Measurements from ENCODE around the gene ADAMTSL2. TPM values are rescaled to one million over a fixed set of nuclear protein-coding genes. Genes with fewer than 3 reads are reported as not detected.

ADAMTSL2 gene
- total and polyA plus RNA-seq, 4 donors, result 0.38 to 20.9 (median 1.9) TPM; not detected in 1

DNA sequence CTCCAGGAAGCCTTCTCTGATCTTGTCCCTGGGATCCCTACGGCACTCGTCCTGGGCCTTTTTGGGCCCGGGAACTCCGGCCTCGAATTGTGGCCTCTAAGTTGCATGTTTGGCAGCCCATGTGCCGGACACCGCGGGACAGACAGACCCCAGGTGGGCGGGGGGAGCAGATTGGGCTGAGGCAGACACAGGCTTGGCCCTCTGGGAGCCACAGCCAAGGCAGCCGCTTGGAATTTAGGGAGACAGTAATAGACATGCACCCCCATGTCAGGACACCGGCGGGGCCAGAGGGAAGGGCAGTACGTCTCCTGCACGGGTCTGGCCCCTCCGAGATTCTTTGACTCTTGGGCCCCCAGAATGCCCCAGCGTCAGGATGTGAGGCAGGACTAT lies 36.2 kb downstream of the ADAMTSL2 start:
- intact Hi-C loops (cut with DNase I), result no loop called here
- Histone ChIP-seq H3K27me3 (ENCODE audit: control insufficient read depth in 1 of 2, insufficient read depth in 2 of 2, low read length in 1 of 2) (no peaks in the 10 kb centered on the region), H3K4me1 (ENCODE audit: control insufficient read depth in 1 of 2, insufficient read depth in 2 of 2, low read length in 2 of 2) (no peaks in the 10 kb centered on the region), H3K9me3 (ENCODE audit: control insufficient read depth, low read length) (no peaks in the 10 kb centered on the region), H3K36me3 (ENCODE audit: control insufficient read depth in 1 of 2, insufficient read depth in 2 of 2, low read length in 1 of 2) (no peaks in the 10 kb centered on the region), H3K4me3 (ENCODE audit: low read length in 2 of 2) (no peak overlapping the region), H3K27ac (ENCODE audit: low read depth in 1 of 2, low read length in 2 of 2) (no peak overlapping the region)
- no peak for DNase-seq
- WGBS, 2 donors, result 79 to 87% methylated on average over 16 of the region's 16 CpGs
- no peak for ATAC-seq (ENCODE audit: low FRiP score)

DNA sequence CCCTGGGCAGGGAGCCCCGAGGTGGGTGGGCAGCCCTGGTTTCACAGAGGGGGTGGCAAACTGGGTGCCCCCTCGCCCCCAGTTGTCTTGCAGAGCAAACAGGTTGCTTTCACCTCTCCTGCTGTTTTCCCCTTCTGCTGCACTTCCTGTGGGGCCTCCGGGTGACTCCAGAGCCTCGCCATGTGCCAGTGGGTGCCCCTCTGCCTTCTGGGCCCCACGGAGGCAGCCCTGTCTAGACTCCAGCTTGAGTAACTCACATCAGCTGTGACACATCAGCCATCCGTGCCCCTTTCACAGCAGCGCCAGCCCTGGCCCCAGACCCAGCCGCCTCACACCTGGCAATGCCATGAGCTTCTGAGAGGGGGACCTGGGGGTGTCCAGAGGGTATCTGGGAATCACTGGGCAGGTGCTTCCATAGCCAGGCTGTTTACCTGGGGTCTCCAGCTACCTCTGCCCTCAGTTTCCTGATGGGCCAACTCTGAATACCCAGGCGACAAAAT lies 36.9 kb downstream of the ADAMTSL2 start:
- no peaks in the 10 kb centered on the region for H3K27me3 ChIP-seq (ENCODE audit: control insufficient read depth in 1 of 2, insufficient read depth in 2 of 2, low read length in 1 of 2)
- H3K4me3 ChIP-seq (ENCODE audit: low read length in 2 of 2), result no peak overlapping the region
- no peak for ATAC-seq (ENCODE audit: low FRiP score)
- no peak for DNase-seq
- WGBS, 2 donors, result 68 to 85% methylated on average over 8 to 9 of the region's 9 CpGs
- H3K36me3 ChIP-seq (ENCODE audit: control insufficient read depth in 1 of 2, insufficient read depth in 2 of 2, low read length in 1 of 2), result no peaks in the 10 kb centered on the region
- H3K9me3 ChIP-seq (ENCODE audit: control insufficient read depth, low read length), result no peaks in the 10 kb centered on the region
- H3K27ac ChIP-seq (ENCODE audit: low read depth in 1 of 2, low read length in 2 of 2), result no peak overlapping the region
- intact Hi-C loops (cut with DNase I), result no loop called here
- no peaks in the 10 kb centered on the region for H3K4me1 ChIP-seq (ENCODE audit: control insufficient read depth in 1 of 2, insufficient read depth in 2 of 2, low read length in 2 of 2)

DNA sequence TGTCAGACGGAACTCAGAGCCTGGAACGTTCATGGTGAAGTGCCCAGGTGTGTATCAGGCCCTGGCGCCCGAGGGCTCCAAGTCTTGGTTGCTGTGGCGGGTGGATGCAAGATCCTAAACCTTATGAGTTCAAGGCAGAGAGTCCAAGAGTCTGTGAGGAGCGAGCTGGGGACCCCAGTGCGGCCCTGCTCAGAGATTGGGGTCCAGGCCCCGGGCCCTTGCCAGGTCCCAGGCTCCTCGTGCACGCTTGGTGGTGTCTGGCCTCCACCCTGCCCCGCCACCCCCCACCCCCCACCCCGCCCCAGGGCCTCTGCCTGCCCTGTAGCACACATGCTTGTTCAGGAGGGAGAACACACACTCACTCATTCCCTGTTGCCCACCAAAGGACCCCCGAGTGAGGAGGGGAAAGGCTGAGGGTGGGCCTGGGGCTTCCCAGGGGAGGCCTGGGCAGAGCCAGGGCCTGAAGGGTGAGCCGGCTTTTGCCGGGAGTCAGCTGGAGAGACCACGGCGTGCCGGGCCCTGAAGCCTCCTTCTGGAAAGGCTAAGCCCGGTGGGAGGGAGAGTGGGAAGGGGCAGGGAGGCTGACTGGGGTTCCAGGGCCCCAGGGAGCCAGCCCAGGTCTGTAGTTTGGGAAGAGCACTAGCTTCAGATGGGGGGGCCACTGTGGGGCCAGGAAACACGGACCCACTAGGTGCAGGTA lies 37.5 kb downstream of the ADAMTSL2 start:
- Histone ChIP-seq H3K4me3 (ENCODE audit: low read length in 2 of 2) (no peak overlapping the region), H3K4me1 (ENCODE audit: control insufficient read depth in 1 of 2, insufficient read depth in 2 of 2, low read length in 2 of 2) (no peaks in the 10 kb centered on the region), H3K27me3 (ENCODE audit: control insufficient read depth in 1 of 2, insufficient read depth in 2 of 2, low read length in 1 of 2) (no peaks in the 10 kb centered on the region), H3K9me3 (ENCODE audit: control insufficient read depth, low read length) (no peaks in the 10 kb centered on the region), H3K36me3 (ENCODE audit: control insufficient read depth in 1 of 2, insufficient read depth in 2 of 2, low read length in 1 of 2) (no peaks in the 10 kb centered on the region), H3K27ac (ENCODE audit: low read depth in 1 of 2, low read length in 2 of 2) (no peak overlapping the region)
- ATAC-seq (ENCODE audit: low FRiP score) (no peak), DNase-seq (no peak)
- intact Hi-C loops (cut with DNase I), result no loop called here
- 61 to 65% methylated on average over 20 of the region's 20 CpGs for WGBS, 2 donors

DNA sequence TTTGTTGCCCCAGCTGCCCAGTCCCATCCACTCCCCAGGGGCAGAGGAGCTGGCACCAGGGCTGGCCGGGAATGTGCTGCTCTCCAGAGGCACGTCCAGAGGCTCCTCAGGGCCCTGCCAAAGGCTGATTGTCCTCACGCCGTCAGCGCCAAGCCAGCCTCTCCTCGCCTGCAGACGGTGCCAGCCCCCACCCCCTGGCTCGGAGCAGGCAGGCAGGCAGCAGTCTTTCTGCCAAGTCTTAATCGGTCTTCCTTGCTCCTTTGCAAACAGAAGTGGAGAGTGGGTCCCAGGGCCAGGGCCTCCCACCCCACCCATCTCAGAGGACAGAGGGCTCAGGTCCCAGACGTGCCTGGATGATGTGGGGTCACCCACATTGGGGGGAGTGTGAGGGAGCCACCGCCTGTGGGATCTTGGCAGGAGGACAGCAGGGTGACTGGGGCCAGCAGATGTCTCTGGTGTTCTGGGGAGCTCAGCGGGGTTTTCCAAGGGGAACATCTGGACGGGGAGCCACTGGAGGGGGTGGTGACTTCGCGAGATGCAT lies 38.4 kb downstream of the ADAMTSL2 start:
- intact Hi-C loops (cut with DNase I), result no loop called here

DNA sequence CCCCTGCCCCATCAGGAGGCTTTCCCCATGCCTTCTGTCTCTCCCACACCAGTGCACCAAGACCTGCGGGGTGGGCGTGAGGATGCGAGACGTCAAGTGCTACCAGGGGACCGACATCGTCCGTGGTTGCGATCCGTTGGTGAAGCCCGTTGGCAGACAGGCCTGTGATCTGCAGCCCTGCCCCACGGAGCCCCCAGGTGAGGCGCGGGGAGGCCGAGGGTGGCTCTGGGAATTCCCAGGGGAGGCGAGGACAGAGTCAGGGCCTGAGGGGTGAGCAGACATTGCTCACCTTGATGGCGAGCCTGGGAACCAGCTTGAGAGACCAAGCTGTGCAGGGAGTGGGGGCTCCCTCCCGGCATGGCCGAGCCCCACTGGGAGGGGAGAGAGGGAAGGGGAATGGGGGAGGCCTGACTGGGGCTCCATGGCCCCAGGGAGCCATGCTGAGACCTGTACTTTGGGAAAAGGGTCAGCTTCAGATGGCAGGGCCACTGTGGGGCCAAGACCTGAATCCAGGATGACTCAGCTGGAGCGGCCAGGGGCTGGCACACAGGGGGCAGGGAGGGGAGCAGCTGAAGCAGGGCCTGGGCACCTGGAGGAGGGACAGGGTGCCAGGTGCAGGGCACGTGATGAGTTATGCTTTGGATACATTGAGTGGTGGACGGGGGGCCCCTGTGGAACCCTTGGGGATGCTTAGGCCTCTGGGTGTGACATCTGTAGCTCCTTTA lies 39.4 kb downstream of the ADAMTSL2 start:
- DNase-seq (no peak), ATAC-seq (ENCODE audit: low FRiP score) (no peak)
- Histone ChIP-seq H3K4me1 (ENCODE audit: control insufficient read depth in 1 of 2, insufficient read depth in 2 of 2, low read length in 2 of 2) (no peaks in the 10 kb centered on the region), H3K27ac (ENCODE audit: low read depth in 1 of 2, low read length in 2 of 2) (no peak overlapping the region), H3K36me3 (ENCODE audit: control insufficient read depth in 1 of 2, insufficient read depth in 2 of 2, low read length in 1 of 2) (no peaks in the 10 kb centered on the region), H3K4me3 (ENCODE audit: low read length in 2 of 2) (no peak overlapping the region), H3K27me3 (ENCODE audit: control insufficient read depth in 1 of 2, insufficient read depth in 2 of 2, low read length in 1 of 2) (no peaks in the 10 kb centered on the region), H3K9me3 (ENCODE audit: control insufficient read depth, low read length) (no peaks in the 10 kb centered on the region)
- intact Hi-C loops (cut with DNase I), result no loop called here
- 95% methylated on average over 21 of the region's 21 CpGs for WGBS, 2 donors

More for the DNA sequence above, 38.4 kb downstream of the ADAMTSL2 start:
- Histone ChIP-seq H3K27me3 (ENCODE audit: control insufficient read depth in 1 of 2, insufficient read depth in 2 of 2, low read length in 1 of 2) (no peaks in the 10 kb centered on the region), H3K4me1 (ENCODE audit: control insufficient read depth in 1 of 2, insufficient read depth in 2 of 2, low read length in 2 of 2) (no peaks in the 10 kb centered on the region), H3K27ac (ENCODE audit: low read depth in 1 of 2, low read length in 2 of 2) (no peak overlapping the region), H3K36me3 (ENCODE audit: control insufficient read depth in 1 of 2, insufficient read depth in 2 of 2, low read length in 1 of 2) (no peaks in the 10 kb centered on the region), H3K9me3 (ENCODE audit: control insufficient read depth, low read length) (no peaks in the 10 kb centered on the region), H3K4me3 (ENCODE audit: low read length in 2 of 2) (no peak overlapping the region)
- ATAC-seq (ENCODE audit: low FRiP score), result peak; percentile 67
- DNase-seq, result peak; percentile 84 to 91
- 3 to 5% methylated on average over 15 of the region's 15 CpGs for WGBS, 2 donors

DNA sequence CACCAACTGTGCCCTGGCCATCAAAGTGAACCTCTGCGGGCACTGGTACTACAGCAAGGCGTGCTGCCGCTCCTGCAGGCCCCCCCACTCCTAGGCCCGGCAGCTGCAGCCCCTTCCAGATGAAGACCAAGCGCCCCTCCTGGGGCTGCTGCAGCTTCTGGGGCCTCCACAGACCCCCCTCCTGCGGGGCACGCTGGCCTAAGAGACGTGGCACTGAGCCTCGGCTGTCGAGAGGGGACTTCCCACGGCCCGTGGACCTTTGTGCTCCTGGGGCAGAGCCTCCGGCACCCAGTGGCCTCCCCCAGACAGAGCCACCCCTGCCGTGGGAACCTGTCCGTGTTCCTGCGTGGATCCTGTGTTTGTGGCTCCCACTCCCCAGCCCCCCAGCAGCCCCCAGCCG lies 40.3 kb downstream of the ADAMTSL2 start:
- Histone ChIP-seq H3K36me3 (ENCODE audit: control insufficient read depth in 1 of 2, insufficient read depth in 2 of 2, low read length in 1 of 2) (no peaks in the 10 kb centered on the region), H3K9me3 (ENCODE audit: control insufficient read depth, low read length) (no peaks in the 10 kb centered on the region), H3K27me3 (ENCODE audit: control insufficient read depth in 1 of 2, insufficient read depth in 2 of 2, low read length in 1 of 2) (no peaks in the 10 kb centered on the region), H3K4me1 (ENCODE audit: control insufficient read depth in 1 of 2, insufficient read depth in 2 of 2, low read length in 2 of 2) (no peaks in the 10 kb centered on the region), H3K27ac (ENCODE audit: low read depth in 1 of 2, low read length in 2 of 2) (no peak overlapping the region), H3K4me3 (ENCODE audit: low read length in 2 of 2) (no peak overlapping the region)
- intact Hi-C loops (cut with DNase I), result no loop called here
- no peak for ATAC-seq (ENCODE audit: low FRiP score)
- no peak for DNase-seq
- 83 to 85% methylated on average over 16 to 17 of the region's 17 CpGs for WGBS, 2 donors

DNA sequence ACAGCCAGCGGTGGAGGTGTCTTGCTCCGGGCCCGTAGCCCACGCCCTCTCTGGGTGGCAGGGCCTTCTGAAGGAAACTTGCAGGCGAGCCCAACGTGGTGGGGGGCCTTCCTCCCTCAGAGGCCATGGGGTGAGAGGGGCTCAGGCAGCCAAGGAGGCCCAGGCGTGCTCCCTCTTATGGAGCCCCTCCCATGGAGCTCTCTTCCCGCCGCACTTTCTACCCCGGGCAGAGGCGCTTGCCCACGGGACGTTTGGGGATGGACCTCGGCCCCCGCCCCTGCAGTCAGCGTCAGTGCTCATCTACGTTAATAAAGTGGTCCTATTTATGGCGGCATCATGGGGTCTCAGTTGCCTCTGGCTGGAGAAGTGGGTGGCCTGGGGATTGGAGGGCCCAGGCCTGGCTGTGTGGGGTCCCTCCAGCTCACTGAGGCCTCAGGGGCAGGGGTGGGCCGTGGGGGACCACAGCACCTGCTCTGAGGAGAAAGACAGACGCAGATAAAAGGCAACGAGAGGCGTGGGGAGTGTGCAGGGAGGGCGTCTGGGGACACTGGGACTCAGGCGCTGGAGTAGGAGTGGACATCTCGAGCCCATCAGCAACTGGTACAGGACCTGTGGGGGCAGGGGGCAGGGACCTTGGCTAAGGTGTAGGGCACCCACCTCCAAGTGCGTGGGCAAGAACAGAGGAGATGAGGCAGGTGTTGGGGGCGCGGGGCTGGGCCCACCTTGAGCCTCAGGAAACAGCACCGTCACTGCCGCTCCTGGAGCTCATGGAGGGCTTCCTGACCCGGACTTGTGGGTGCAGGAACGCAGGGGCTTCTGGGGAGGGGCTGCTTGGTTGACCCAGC lies 40.9 kb downstream of the ADAMTSL2 start:
- DNase-seq, result no peak
- no peaks in the 10 kb centered on the region for H3K27me3 ChIP-seq (ENCODE audit: control insufficient read depth in 1 of 2, insufficient read depth in 2 of 2, low read length in 1 of 2)
- no peak for ATAC-seq (ENCODE audit: low FRiP score)
- no peak overlapping the region for H3K4me3 ChIP-seq (ENCODE audit: low read length in 2 of 2)
- H3K9me3 ChIP-seq (ENCODE audit: control insufficient read depth, low read length), result no peaks in the 10 kb centered on the region
- 88 to 89% methylated on average over 32 of the region's 32 CpGs for WGBS, 2 donors
- no peak overlapping the region for H3K27ac ChIP-seq (ENCODE audit: low read depth in 1 of 2, low read length in 2 of 2)
- H3K4me1 ChIP-seq (ENCODE audit: control insufficient read depth in 1 of 2, insufficient read depth in 2 of 2, low read length in 2 of 2), result no peaks in the 10 kb centered on the region
- intact Hi-C loops (cut with DNase I), result no loop called here
- H3K36me3 ChIP-seq (ENCODE audit: control insufficient read depth in 1 of 2, insufficient read depth in 2 of 2, low read length in 1 of 2), result no peaks in the 10 kb centered on the region

DNA sequence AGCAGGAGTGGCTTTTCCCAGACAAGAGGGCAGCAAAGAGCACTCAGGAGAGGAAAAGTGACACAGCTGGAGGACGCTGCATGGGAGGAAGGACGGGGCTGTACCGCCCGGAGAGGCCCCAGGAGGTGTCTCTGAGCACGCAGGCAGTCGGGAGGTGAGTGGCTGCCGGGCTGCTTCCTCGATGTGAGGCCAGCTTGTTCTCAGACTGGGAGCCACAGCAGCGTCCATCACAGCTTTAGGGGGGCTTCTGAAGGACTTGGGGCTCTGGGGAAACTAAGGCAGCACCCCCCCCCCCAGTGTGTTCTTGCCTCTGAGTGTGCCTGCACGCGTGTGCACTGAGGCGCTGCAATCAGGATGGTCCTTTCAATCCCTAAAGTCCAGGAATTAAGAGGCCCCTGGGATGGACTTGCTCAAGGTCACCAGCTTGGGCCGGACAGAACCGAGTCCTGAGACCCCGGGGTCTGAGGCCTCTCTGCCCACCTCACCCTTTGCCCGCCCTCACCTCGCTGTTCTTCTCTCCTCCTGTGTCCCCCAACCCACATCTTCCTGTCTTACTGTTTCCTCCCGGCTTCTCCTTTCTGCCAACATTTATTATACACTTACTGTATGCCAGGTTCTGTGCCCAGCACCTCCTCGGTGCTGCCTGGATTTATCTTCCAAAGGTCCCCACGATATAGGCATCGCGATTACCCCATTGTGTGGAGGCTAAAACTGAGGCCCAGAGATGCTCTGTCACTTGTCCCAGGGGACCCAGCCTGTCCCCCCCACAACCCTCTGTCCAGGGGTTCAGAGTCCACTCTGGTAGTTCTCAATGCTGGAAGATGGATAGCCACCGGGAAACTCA lies 41.7 kb downstream of the ADAMTSL2 start:
- WGBS, 2 donors, result 75 to 80% methylated on average over 21 to 23 of the region's 23 CpGs
- no peak overlapping the region for H3K4me3 ChIP-seq (ENCODE audit: low read length in 2 of 2)
- no peak overlapping the region for H3K27ac ChIP-seq (ENCODE audit: low read depth in 1 of 2, low read length in 2 of 2)
- ATAC-seq (ENCODE audit: low FRiP score), result no peak
- intact Hi-C loops (cut with DNase I), result no loop called here
- no peaks in the 10 kb centered on the region for H3K36me3 ChIP-seq (ENCODE audit: control insufficient read depth in 1 of 2, insufficient read depth in 2 of 2, low read length in 1 of 2)
- no peak for DNase-seq
- H3K9me3 ChIP-seq (ENCODE audit: control insufficient read depth, low read length), result no peaks in the 10 kb centered on the region
- no peaks in the 10 kb centered on the region for H3K27me3 ChIP-seq (ENCODE audit: control insufficient read depth in 1 of 2, insufficient read depth in 2 of 2, low read length in 1 of 2)
- no peaks in the 10 kb centered on the region for H3K4me1 ChIP-seq (ENCODE audit: control insufficient read depth in 1 of 2, insufficient read depth in 2 of 2, low read length in 2 of 2)

Measured in aorta (tissue), 5 donors.